Smooth muscle cell (in vitro differentiated cells): Measurements from ENCODE around the gene POU2AF2. TPM values are rescaled to one million over a fixed set of nuclear protein-coding genes. Genes with fewer than 3 reads are reported as not detected.
"Not testable (repeated sequence)": the region's sequence is repeated elsewhere in the genome, so short reads cannot be mapped to it uniquely, and the experiment has no call there.

ENCODE experiments used
- DNase-seq: peaks from one replicate; lab custom pipeline; 2025; ENCODE audit not compliant: unreplicated experiment; lab: John Stamatoyannopoulos, UW
- H2AFZ ChIP-seq: fragments of 200-600 bp; sonication (generic); 2 replicates; pipeline ENCODE4 v1.6.0; 2016; ENCODE audit warnings: antibody characterized with exemption, low read depth, mild to moderate bottlenecking
- H3F3A ChIP-seq: fragments of 200-600 bp; sonication (generic); 2 replicates; pipeline ENCODE4 v1.6.0; 2017; ENCODE audit warnings: antibody characterized with exemption, low read depth
- H3K27ac ChIP-seq: fragments of 200-600 bp; sonication (generic); 2 replicates; pipeline ENCODE4 v1.5.1; 2016; ENCODE audit warnings: low read depth, mild to moderate bottlenecking
- H3K27me3 ChIP-seq: fragments of 200-600 bp; sonication (generic); 2 replicates; pipeline ENCODE4 v1.6.1; 2016; ENCODE audit warnings: low read depth, mild to moderate bottlenecking
- H3K36me3 ChIP-seq: fragments of 200-600 bp; sonication (generic); 2 replicates; pipeline ENCODE4 v1.5.1; 2016; ENCODE audit warnings: low read depth
- H3K4me1 ChIP-seq: fragments of 200-600 bp; sonication (generic); 2 replicates; pipeline ENCODE4 v1.5.1; 2016; ENCODE audit warnings: low read depth
- H3K4me2 ChIP-seq: fragments of 200-600 bp; sonication (generic); 2 replicates; pipeline ENCODE4 v1.6.0; 2016; ENCODE audit warnings: mild to moderate bottlenecking
- H3K4me3 ChIP-seq: fragments of 200-600 bp; sonication (generic); 2 replicates; pipeline ENCODE4 v1.5.1; 2016; ENCODE audit warnings: mild to moderate bottlenecking
- H3K79me2 ChIP-seq: fragments of 200-600 bp; sonication (generic); 2 replicates; pipeline ENCODE4 v1.6.0; 2016; ENCODE audit warnings: low read depth, mild to moderate bottlenecking
- H3K9ac ChIP-seq: fragments of 200-600 bp; sonication (generic); 2 replicates; pipeline ENCODE4 v1.6.0; 2016; ENCODE audit warnings: low read depth
- H3K9me3 ChIP-seq: fragments of 200-600 bp; sonication (generic); replicated peaks from 2 replicates; pipeline ENCODE4 v1.5.1; 2016; ENCODE audit warnings: low read depth
- H4K20me1 ChIP-seq: fragments of 200-600 bp; sonication (generic); 2 replicates; pipeline ENCODE4 v1.6.0; 2016; ENCODE audit warnings: low read depth
- CTCF ChIP-seq: fragments of 200-600 bp; sonication (generic); IDR thresholded peaks from 2 replicates; pipeline ENCODE4 v1.5.1; 2017; ENCODE audit warnings: borderline replicate concordance, mild to moderate bottlenecking, antibody characterized with exemption; ENCODE audit not compliant: insufficient read depth, poor library complexity, severe bottlenecking
- WGBS: methylation state at CpG from one replicate; pipeline ENCODE4 v1.1.7; 2016; ENCODE audit warnings: low lambda C conversion rate; 5-methylcytosine and 5-hydroxymethylcytosine counted together
- polyA plus RNA-seq: library from polyadenylated mRNA; unstranded; fragments of >200 nt; fragmentation: Nextera tagmentation; extraction: Ambion mirVana; gene quantifications from 2 replicates; pipeline ENCODE4 v1.2.1, GENCODE V29; 2016
- total RNA-seq: library from RNA; depleted of rRNA; stranded (reverse); fragments of >200 nt; gene quantifications from 2 replicates; pipeline ENCODE4 v1.2.3, GENCODE V29; 2014

POU2AF2 gene
- total and polyA plus RNA-seq, 2 experiments from 2014 or later = not detected

DNA sequence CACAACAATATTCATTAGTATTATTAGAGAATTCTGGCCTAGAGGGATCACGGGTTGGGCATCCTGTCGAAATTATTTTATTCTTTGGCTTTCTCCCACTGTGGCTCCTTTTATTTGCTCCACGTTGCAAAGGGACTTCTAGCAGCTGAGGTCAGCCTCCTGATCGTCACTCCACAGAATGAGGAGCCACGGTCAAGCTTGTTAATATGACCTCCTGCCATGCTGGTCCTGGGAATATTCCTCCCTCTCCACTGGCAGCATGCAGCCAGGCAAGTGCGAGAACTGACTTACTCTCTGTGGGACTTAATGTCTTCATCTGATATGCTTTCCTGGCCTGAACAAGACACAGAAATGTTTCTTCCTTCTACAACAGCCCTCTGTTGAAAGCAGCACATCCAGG, 73.8 kb downstream of the POU2AF2 start:
- Histone ChIP-seq H3K4me3 (no peak overlapping the region), H3K27ac (no peak overlapping the region), H3K4me2 (no peak overlapping the region), H2AFZ (no peak overlapping the region), H3F3A (no peaks in the 10 kb centered on the region), H3K79me2 (no peaks in the 10 kb centered on the region), H4K20me1 (no peaks in the 10 kb centered on the region), H3K9ac (no peak overlapping the region), H3K36me3 (no peaks in the 10 kb centered on the region), H3K4me1 (no peaks in the 10 kb centered on the region), H3K9me3 (no peaks in the 10 kb centered on the region), H3K27me3 (no peaks in the 10 kb centered on the region)
- WGBS = 87% methylated on average over 6 of the region's 6 CpGs
- DNase-seq = no peak
- no peak for TF ChIP-seq CTCF

DNA sequence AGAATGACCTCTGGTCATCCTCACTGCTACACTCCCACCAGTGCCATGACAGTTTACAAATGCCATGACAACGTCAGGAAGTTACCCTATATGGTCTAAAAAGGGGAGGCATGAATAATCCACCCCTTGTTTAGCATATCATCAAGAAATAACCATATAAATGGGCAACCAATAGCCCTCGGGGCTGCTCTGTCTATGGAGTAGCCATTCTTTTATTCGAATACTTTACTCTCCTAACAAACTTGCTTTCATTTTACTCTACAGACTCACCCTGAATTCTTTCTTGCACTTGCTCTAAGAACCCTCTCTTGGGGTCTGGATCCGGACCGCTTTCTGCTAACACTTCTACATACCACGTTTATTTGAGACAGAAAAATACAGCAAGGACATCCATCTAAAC, 74.7 kb downstream of the POU2AF2 start:
- H3K9me3 ChIP-seq, H3K27ac ChIP-seq, H3K9ac ChIP-seq, H2AFZ ChIP-seq, H3K4me2 ChIP-seq, H3K4me3 ChIP-seq, H4K20me1 ChIP-seq, H3K79me2 ChIP-seq, H3F3A ChIP-seq, DNase-seq, H3K27me3 ChIP-seq, H3K36me3 ChIP-seq, H3K4me1 ChIP-seq: not testable (repeated sequence)
- WGBS = 83% methylated on average over 6 of the region's 6 CpGs

GRCh38 chr11:111320728-111321568, 75.4 kb downstream of the POU2AF2 start:
- H3K4me1 ChIP-seq = peaks cover 4% of the 10 kb centered on the region
- no peak overlapping the region for H3K27ac ChIP-seq
- no peaks in the 10 kb centered on the region for H3F3A ChIP-seq
- H2AFZ ChIP-seq = no peak overlapping the region
- no peak for TF ChIP-seq CTCF
- no peak overlapping the region for H3K4me2 ChIP-seq
- no peaks in the 10 kb centered on the region for H3K79me2 ChIP-seq
- H4K20me1 ChIP-seq = no peaks in the 10 kb centered on the region
- no peak for DNase-seq
- H3K36me3 ChIP-seq = no peaks in the 10 kb centered on the region
- WGBS = 95% methylated on average over 5 of the region's 5 CpGs
- H3K9me3 ChIP-seq = no peaks in the 10 kb centered on the region
- H3K9ac ChIP-seq = no peak overlapping the region
- H3K27me3 ChIP-seq = no peaks in the 10 kb centered on the region
- no peak overlapping the region for H3K4me3 ChIP-seq

DNA sequence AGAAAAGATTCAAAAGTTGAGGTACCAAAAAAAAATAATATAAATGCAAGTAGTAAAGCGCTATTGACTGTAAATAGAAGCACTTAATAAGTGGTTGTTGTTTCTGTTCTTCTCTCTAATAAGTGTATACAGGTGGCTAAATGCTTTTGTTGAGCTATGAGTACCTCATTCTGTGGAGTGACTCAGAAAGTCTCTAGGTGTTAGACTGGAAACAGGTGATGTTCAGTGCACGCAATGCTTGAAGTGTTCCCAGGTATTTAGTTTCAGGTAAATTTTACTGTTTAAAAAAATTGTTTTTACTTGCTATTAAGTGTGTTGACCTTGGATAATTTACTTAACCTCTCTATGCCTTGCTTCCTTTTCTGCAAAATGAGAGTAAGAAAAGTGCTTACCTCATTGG, 77.0 kb downstream of the POU2AF2 start:
- H2AFZ ChIP-seq = no peak overlapping the region
- WGBS = 94% methylated on average over 2 of the region's 2 CpGs

More for the DNA sequence above, 77.0 kb downstream of the POU2AF2 start:
- H4K20me1 ChIP-seq = no peaks in the 10 kb centered on the region
- H3F3A ChIP-seq = no peaks in the 10 kb centered on the region
- H3K79me2 ChIP-seq = no peaks in the 10 kb centered on the region
- no peaks in the 10 kb centered on the region for H3K36me3 ChIP-seq
- no peak overlapping the region for H3K4me3 ChIP-seq
- H3K9ac ChIP-seq = no peak overlapping the region
- no peaks in the 10 kb centered on the region for H3K9me3 ChIP-seq
- H3K27me3 ChIP-seq = no peaks in the 10 kb centered on the region
- no peak for TF ChIP-seq CTCF
- H3K4me1 ChIP-seq = peaks cover 4% of the 10 kb centered on the region
- no peak overlapping the region for H3K27ac ChIP-seq
- H3K4me2 ChIP-seq = no peak overlapping the region
- no peak for DNase-seq
